HCT116 (cell line): ENCODE measurements around the gene RBM14. TPM values are rescaled to one million over a fixed set of nuclear protein-coding genes. Genes with fewer than 3 reads are reported as not detected.
"Not testable (repeated sequence)": the region's sequence is repeated elsewhere in the genome, so short reads cannot be mapped to it uniquely, and the experiment has no call there.

Source experiments
- ATAC-seq: fragments of 200-7000 bp; cut with Tn5 transposase; 2 replicates; pipeline ENCODE4 v1.9.1; 2020; ENCODE audit warnings: mild to moderate bottlenecking, moderate library complexity
- BruUV-seq: library from RNA; stranded (reverse); fragments of 400-500 nt; replicated peaks from 2 replicates; lab custom pipeline; 2021; lab: Mats Ljungman, UMichigan
- CTCF ChIA-PET: fragments of 300-600 bp; sonication (Branson Sonifier 250); formaldehyde crosslinking; loops from one replicate; lab custom pipeline; 2021; ENCODE audit warnings: antibody characterized with exemption; lab: Charles Lee
- POLR2A ChIA-PET: fragments of 300-600, 350-600 bp; sonication (Branson Sonifier 250); formaldehyde crosslinking; loops from one replicate; lab custom pipeline; 2021; ENCODE audit warnings: antibody characterized with exemption; lab: Charles Lee
- RAD21 ChIA-PET, 2 experiments: fragments of 300-600 bp; sonication (Branson Sonifier 250); formaldehyde crosslinking; loops; one replicate each; lab custom pipeline; 2023; ENCODE audit warnings: low total read pairs in 2 of 2; ENCODE audit not compliant: uncharacterized antibody in 2 of 2, unreplicated experiment in 2 of 2, low non-redundant PET in 1 of 2; lab: Charles Lee
- DNase-seq: peaks from one replicate; pipeline ENCODE4 v3.0.0-alpha.2; 2010; ENCODE audit warnings: low read depth, low spot score
- H2AFZ ChIP-seq: fragments of 200-600 bp; shearing (Covaris generic), sonication (generic); 2 replicates; pipeline ENCODE4 v1.6.1; 2017; ENCODE audit warnings: low read depth, mixed run types, mixed read lengths, antibody characterized with exemption, low read length; ENCODE audit not compliant: poor library complexity, severe bottlenecking
- H3K27ac ChIP-seq: 2 replicates; pipeline ENCODE4 v1.5.1; 2012; ENCODE audit warnings: low read depth, low read length
- H3K27me3 ChIP-seq: fragments of 200-600 bp; sonication (generic); 2 replicates; pipeline ENCODE4 v1.6.1; 2016; ENCODE audit warnings: mixed run types, low read length, mixed read lengths; ENCODE audit not compliant: insufficient read depth
- H3K36me3 ChIP-seq, 2 experiments: fragments of 200-500 bp in 1 of 2; fragments of 200-600 bp in 1 of 2; sonication (Bioruptor generic) in 1 of 2; sonication (generic) in 1 of 2; 2 replicates each; pipeline versions ENCODE4 v1.5.1 to v1.6.1; 2014 to 2016; ENCODE audit warnings: low read length in 2 of 2, inconsistent platforms in 1 of 2, mixed read lengths in 1 of 2, mixed run types in 1 of 2; ENCODE audit not compliant: insufficient read depth in 2 of 2, control insufficient read depth in 1 of 2
- H3K4me1 ChIP-seq, 2 experiments: fragments of 200-600 bp in 1 of 2; sonication (generic) in 1 of 2; 2 replicates each; pipeline versions ENCODE4 v1.5.1 to v1.6.1; 2012 to 2017; ENCODE audit warnings: low read length in 2 of 2, inconsistent platforms in 1 of 2, mild to moderate bottlenecking in 1 of 2, mixed read lengths in 1 of 2, mixed run types in 1 of 2, moderate library complexity in 1 of 2; ENCODE audit not compliant: insufficient read depth in 2 of 2, control insufficient read depth in 1 of 2
- H3K4me2 ChIP-seq: fragments of 200-600 bp; sonication (generic); 2 replicates; pipeline ENCODE4 v1.6.1; 2017; ENCODE audit warnings: mixed run types, low read length, mixed read lengths
- H3K4me3 ChIP-seq, 2 experiments: fragments of 200-600 bp in 1 of 2; sonication (generic) in 1 of 2; replicated peaks in 1 of 2; 2 replicates each; pipeline ENCODE4 v1.5.1; 2011 to 2016; ENCODE audit warnings: low read length in 2 of 2, control low read depth in 1 of 2, low read depth in 1 of 2, mild to moderate bottlenecking in 1 of 2, mixed read lengths in 1 of 2, mixed run types in 1 of 2
- H3K79me2 ChIP-seq: fragments of 200-600 bp; sonication (generic); 2 replicates; pipeline ENCODE4 v1.6.1; 2017; ENCODE audit warnings: mild to moderate bottlenecking, mixed run types, low read length, moderate library complexity, mixed read lengths; ENCODE audit not compliant: insufficient read depth
- H3K9ac ChIP-seq: fragments of 200-600 bp; sonication (generic); 2 replicates; pipeline ENCODE4 v1.6.1; 2016; ENCODE audit warnings: low read length, mixed read lengths
- H3K9me2 ChIP-seq: fragments of 200-600 bp; sonication (generic), shearing (Covaris generic); 2 replicates; pipeline ENCODE4 v1.6.1; 2017; ENCODE audit warnings: mixed run types, mild to moderate bottlenecking, moderate library complexity; ENCODE audit not compliant: insufficient read depth
- H3K9me3 ChIP-seq, 2 experiments: fragments of 200-500 bp in 1 of 2; fragments of 200-600 bp in 1 of 2; sonication (Bioruptor generic) in 1 of 2; sonication (generic) in 1 of 2; 2 replicates each; pipeline ENCODE4 v1.6.1; 2014 to 2017; ENCODE audit warnings: low read length in 2 of 2, mixed read lengths in 2 of 2, inconsistent platforms in 1 of 2, low read depth in 1 of 2, mild to moderate bottlenecking in 1 of 2, mixed run types in 1 of 2, moderate library complexity in 1 of 2; ENCODE audit not compliant: control insufficient read depth in 1 of 2, insufficient read depth in 1 of 2
- H4K20me1 ChIP-seq: fragments of 200-600 bp; sonication (generic), shearing (Covaris generic); 2 replicates; pipeline ENCODE4 v1.6.1; 2017; ENCODE audit warnings: mixed run types, mild to moderate bottlenecking, moderate library complexity; ENCODE audit not compliant: insufficient read depth
- EZH2 ChIP-seq: fragments of 200-600 bp; sonication (generic); IDR thresholded peaks from 2 replicates; pipeline ENCODE4 v1.6.1; 2017; ENCODE audit warnings: antibody characterized with exemption, mixed run types
- EZH2phosphoT487 ChIP-seq: fragments of 200-600 bp; IDR thresholded peaks from 2 replicates; pipeline ENCODE4 v1.6.1; 2018; ENCODE audit warnings: antibody characterized with exemption, borderline replicate concordance
- POLR2A ChIP-seq: IDR thresholded peaks from 2 replicates; pipeline ENCODE4 v1.7.0; 2011; ENCODE audit warnings: borderline replicate concordance; ENCODE audit not compliant: insufficient read depth, insufficient read length; ENCODE audit errors: extremely low read depth
- RAD21 ChIP-seq: IDR thresholded peaks from 2 replicates; pipeline ENCODE4 v1.6.1; 2012; ENCODE audit warnings: low read depth, mild to moderate bottlenecking
- SIN3A ChIP-seq: IDR thresholded peaks from 2 replicates; pipeline ENCODE4 v1.6.1; 2012; ENCODE audit warnings: low read depth
- ZFX ChIP-seq: fragments of 450-650 bp; IDR thresholded peaks from 2 replicates; pipeline ENCODE4 v1.6.1; 2017
- intact Hi-C: fragments of 100-400 bp; cut with micrococcal nuclease; formaldehyde crosslinking; loops from 2 replicates; pipeline ENCODE4 v1.10.0; 2022
- total RNA-seq: library from RNA; stranded (reverse); gene quantifications from one replicate; pipeline ENCODE4 v1.2.1, GENCODE V29; 2021; ENCODE audit not compliant: unreplicated experiment

RBM14 gene
- total RNA-seq, 1 experiment from 2014 or later: 95.3 TPM

DNA sequence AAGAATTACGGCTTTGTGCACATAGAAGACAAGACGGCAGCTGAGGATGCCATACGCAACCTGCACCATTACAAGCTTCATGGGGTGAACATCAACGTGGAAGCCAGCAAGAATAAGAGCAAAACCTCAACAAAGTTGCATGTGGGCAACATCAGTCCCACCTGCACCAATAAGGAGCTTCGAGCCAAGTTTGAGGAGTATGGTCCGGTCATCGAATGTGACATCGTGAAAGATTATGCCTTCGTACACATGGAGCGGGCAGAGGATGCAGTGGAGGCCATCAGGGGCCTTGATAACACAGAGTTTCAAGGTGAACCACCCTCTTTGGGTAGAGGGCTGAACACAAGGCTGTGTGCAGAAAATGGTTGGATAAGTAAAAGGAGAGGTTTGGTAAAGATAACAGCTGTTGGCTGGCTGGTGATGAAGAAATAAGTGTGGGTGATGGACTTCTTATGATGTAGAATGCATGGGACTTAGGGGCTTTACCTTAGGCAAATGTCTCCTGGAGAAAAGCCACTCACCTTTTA, 23.4 kb downstream of the RBM14 start:
- intact Hi-C loops: loop anchor here (1.0 kb wide), 1 partner anchor 24 kb away; the partner anchor contains the start of gene RBM14
- Histone ChIP-seq H3K79me2 (peaks cover 98% of the 10 kb centered on the region), H4K20me1 (peaks cover 42% of the 10 kb centered on the region), H3K27ac (0 out of 2 replicates have a peak overlapping the region, but pooled peaks have one; percentile 66), H3K4me2 (peak overlapping the region; percentile 83), H3K4me3 (peak overlapping the region; percentile 82 to 89), H3K4me1 (peaks cover 4 to 29% of the 10 kb centered on the region in 2 experiments), H3K9ac (peak overlapping the region; percentile 92), H3K36me3 (peaks cover 47 to 56% of the 10 kb centered on the region in 2 experiments)
- H3K9me3 ChIP-seq, H2AFZ ChIP-seq, ATAC-seq, H3K27me3 ChIP-seq, H3K9me2 ChIP-seq, DNase-seq, BruUV-seq, RAD21 ChIA-PET, CTCF ChIA-PET: not testable (repeated sequence)
- POLR2A ChIA-PET: interaction anchor here (0.6 to 1.3 kb wide), 3 partner anchors 9 to 24 kb away, joined by 3 read pairs; partner anchors contain the start of gene RBM14

DNA sequence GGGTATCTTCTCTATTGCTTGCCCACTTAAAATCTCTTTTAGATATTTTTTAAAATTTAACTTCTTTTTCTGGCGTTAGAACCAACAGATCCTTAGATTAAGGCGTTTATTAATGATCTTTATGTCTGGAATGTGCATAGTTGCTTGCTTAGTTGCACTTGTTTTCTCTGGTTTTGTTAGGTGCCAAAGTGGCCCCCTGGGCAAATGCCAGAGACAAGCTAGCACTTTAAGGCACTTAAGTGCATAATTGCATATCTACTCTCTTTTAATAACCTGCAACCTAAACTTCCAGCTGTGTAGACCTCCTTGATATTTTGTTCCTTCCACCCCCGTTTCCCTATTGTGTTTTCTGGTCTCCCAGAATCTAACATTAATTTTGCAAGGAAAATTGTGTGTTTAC, 25.4 kb downstream of the RBM14 start:
- no peaks in the 10 kb centered on the region for H3K27me3 ChIP-seq
- DNase-seq (no peak), ATAC-seq (no peak)
- intact Hi-C loops: no loop called here
- peaks cover 62 to 76% of the 10 kb centered on the region in 2 experiments for H3K36me3 ChIP-seq
- H3K27ac ChIP-seq: no peak overlapping the region
- ChIA-PET POLR2A (no interaction called here), RAD21 (no interaction called here), CTCF (no interaction called here)
- H4K20me1 ChIP-seq: peaks cover 54% of the 10 kb centered on the region
- H2AFZ ChIP-seq: no peak overlapping the region
- no peak overlapping the region for H3K4me3 ChIP-seq
- H3K9me2 ChIP-seq: no peaks in the 10 kb centered on the region
- peaks cover 98% of the 10 kb centered on the region for H3K79me2 ChIP-seq
- H3K4me2 ChIP-seq: no peak overlapping the region
- no peaks in the 10 kb centered on the region for H3K9me3 ChIP-seq
- H3K9ac ChIP-seq: no peak overlapping the region
- peaks cover 4 to 23% of the 10 kb centered on the region in 2 experiments for H3K4me1 ChIP-seq
- no peak for TF ChIP-seq POLR2A
- TF ChIP-seq SIN3A: no peak
- no peak for TF ChIP-seq RAD21
- TF ChIP-seq EZH2: no peak
- no peak for TF ChIP-seq ZFX
- no peak for TF ChIP-seq EZH2phosphoT487
- BruUV-seq: no TSS peak
